SK-N-SH treated with all-trans-retinoic acid at 6 μM for 48 hours (cell line): ENCODE data around the gene RBBP9.
A peak's percentile ranks its signal among the peaks of the same experiment; 100 is the strongest.
"Not testable (repeated sequence)": the region's sequence is repeated elsewhere in the genome, so short reads cannot be mapped to it uniquely, and the experiment has no call there.

Source experiments
- ATAC-seq: fragments of 200-7000 bp; cut with Tn5 transposase; 3 replicates; pipeline ENCODE4 v1.9.1; 2020; ENCODE audit warnings: mild to moderate bottlenecking, moderate library complexity
- ARNTL ChIP-seq: fragments of 450-650 bp; formaldehyde crosslinking; IDR thresholded peaks from 2 replicates; pipeline ENCODE4 v1.5.0; 2020; ENCODE audit warnings: low read depth, mild to moderate bottlenecking, moderate library complexity, borderline replicate concordance
- CSDC2 ChIP-seq: fragments of 250-450 bp; sonication (Bioruptor Pico); IDR thresholded peaks from 2 replicates; pipeline ENCODE4 v1.5.0; 2020; ENCODE audit warnings: mild to moderate bottlenecking, moderate library complexity
- CSRNP3 ChIP-seq: fragments of 250-450 bp; sonication (Bioruptor Pico); IDR thresholded peaks from 2 replicates; pipeline ENCODE4 v1.5.1; 2021; ENCODE audit warnings: mild to moderate bottlenecking, moderate library complexity
- ESRRG ChIP-seq: fragments of 250-450 bp; sonication (Bioruptor Pico); IDR thresholded peaks from 2 replicates; pipeline ENCODE4 v1.6.1; 2021; ENCODE audit warnings: mild to moderate bottlenecking
- GLIS3 ChIP-seq: fragments of 250-450 bp; sonication (Bioruptor Pico); IDR thresholded peaks from 2 replicates; pipeline ENCODE4 v1.5.0; 2020; ENCODE audit warnings: mild to moderate bottlenecking, moderate library complexity
- OSR1 ChIP-seq: fragments of 250-450 bp; sonication (Bioruptor Pico); IDR thresholded peaks from 2 replicates; pipeline ENCODE4 v1.8.0; 2022; ENCODE audit warnings: moderate library complexity, mild to moderate bottlenecking, inconsistent platforms
- PATZ1 ChIP-seq: fragments of 250-450 bp; sonication (Bioruptor Pico); IDR thresholded peaks from 2 replicates; pipeline ENCODE4 v1.8.0; 2020; ENCODE audit warnings: mild to moderate bottlenecking, moderate library complexity, borderline replicate concordance
- PPARA ChIP-seq: fragments of 250-450 bp; sonication (Bioruptor Pico); IDR thresholded peaks from 2 replicates; pipeline ENCODE4 v1.5.0; 2020; ENCODE audit warnings: mild to moderate bottlenecking, borderline replicate concordance
- SNAI2 ChIP-seq: fragments of 250-450 bp; sonication (Bioruptor Pico); IDR thresholded peaks from 2 replicates; pipeline ENCODE4 v1.5.0; 2020; ENCODE audit warnings: mild to moderate bottlenecking, moderate library complexity
- TCF4 ChIP-seq: fragments of 250-450 bp; sonication (Bioruptor Pico); IDR thresholded peaks from 2 replicates; pipeline ENCODE4 v1.8.0; 2021; ENCODE audit warnings: mild to moderate bottlenecking, moderate library complexity, borderline replicate concordance
- TOX ChIP-seq: fragments of 250-450 bp; sonication (Bioruptor Pico); IDR thresholded peaks from 2 replicates; pipeline ENCODE4 v1.8.0; 2021; ENCODE audit warnings: mild to moderate bottlenecking, moderate library complexity, borderline replicate concordance
- ZFP3 ChIP-seq: fragments of 250-450 bp; sonication (Bioruptor Pico); IDR thresholded peaks from 2 replicates; pipeline ENCODE4 v1.5.0; 2020; ENCODE audit warnings: mild to moderate bottlenecking, moderate library complexity
- ZFP30 ChIP-seq: fragments of 450-650 bp; formaldehyde crosslinking; IDR thresholded peaks from 2 replicates; pipeline ENCODE4 v1.5.0; 2022; ENCODE audit warnings: mild to moderate bottlenecking, moderate library complexity
- ZNF565 ChIP-seq: fragments of 450-650 bp; formaldehyde crosslinking; conservative IDR thresholded peaks from 2 replicates; pipeline ENCODE4 v1.5.0; 2020; ENCODE audit warnings: low read depth, mild to moderate bottlenecking, moderate library complexity
- ZNF70 ChIP-seq: fragments of 450-650 bp; formaldehyde crosslinking; IDR thresholded peaks from 2 replicates; pipeline ENCODE4 v1.5.0; 2020; ENCODE audit warnings: mild to moderate bottlenecking, moderate library complexity
- ZNF8 ChIP-seq: fragments of 450-650 bp; formaldehyde crosslinking; IDR thresholded peaks from 2 replicates; pipeline ENCODE4 v1.5.0; 2020; ENCODE audit warnings: mild to moderate bottlenecking, moderate library complexity
- TF ChIP-seq, protein P1 (sequence below): fragments of 250-450 bp; sonication (Bioruptor Pico); IDR thresholded peaks from 2 replicates; pipeline ENCODE4 v1.5.0; 2020; ENCODE audit warnings: mild to moderate bottlenecking, moderate library complexity
- TF ChIP-seq, protein P2 (sequence below): fragments of 250-450 bp; sonication (Bioruptor Pico); IDR thresholded peaks from 2 replicates; pipeline ENCODE4 v1.8.0; 2021; ENCODE audit warnings: low read depth, mild to moderate bottlenecking, moderate library complexity, borderline replicate concordance

Gene RBBP9

GRCh38 chr20:18527339-18527738, 30.3 kb upstream of the RBBP9 start:
- TF ChIP-seq, protein P1, sequence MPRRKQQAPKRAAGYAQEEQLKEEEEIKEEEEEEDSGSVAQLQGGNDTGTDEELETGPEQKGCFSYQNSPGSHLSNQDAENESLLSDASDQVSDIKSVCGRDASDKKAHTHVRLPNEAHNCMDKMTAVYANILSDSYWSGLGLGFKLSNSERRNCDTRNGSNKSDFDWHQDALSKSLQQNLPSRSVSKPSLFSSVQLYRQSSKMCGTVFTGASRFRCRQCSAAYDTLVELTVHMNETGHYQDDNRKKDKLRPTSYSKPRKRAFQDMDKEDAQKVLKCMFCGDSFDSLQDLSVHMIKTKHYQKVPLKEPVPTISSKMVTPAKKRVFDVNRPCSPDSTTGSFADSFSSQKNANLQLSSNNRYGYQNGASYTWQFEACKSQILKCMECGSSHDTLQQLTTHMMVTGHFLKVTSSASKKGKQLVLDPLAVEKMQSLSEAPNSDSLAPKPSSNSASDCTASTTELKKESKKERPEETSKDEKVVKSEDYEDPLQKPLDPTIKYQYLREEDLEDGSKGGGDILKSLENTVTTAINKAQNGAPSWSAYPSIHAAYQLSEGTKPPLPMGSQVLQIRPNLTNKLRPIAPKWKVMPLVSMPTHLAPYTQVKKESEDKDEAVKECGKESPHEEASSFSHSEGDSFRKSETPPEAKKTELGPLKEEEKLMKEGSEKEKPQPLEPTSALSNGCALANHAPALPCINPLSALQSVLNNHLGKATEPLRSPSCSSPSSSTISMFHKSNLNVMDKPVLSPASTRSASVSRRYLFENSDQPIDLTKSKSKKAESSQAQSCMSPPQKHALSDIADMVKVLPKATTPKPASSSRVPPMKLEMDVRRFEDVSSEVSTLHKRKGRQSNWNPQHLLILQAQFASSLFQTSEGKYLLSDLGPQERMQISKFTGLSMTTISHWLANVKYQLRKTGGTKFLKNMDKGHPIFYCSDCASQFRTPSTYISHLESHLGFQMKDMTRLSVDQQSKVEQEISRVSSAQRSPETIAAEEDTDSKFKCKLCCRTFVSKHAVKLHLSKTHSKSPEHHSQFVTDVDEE (CRISPR knock-in tag) = no peak
- TF ChIP-seq ZNF565 (CRISPR knock-in tag) = no peak
- no peak for TF ChIP-seq ZFP30
- no peak for TF ChIP-seq GLIS3 (CRISPR knock-in tag)
- no peak for TF ChIP-seq ZFP3 (CRISPR knock-in tag)
- no peak for TF ChIP-seq OSR1 (CRISPR knock-in tag)
- no peak for TF ChIP-seq ESRRG (CRISPR knock-in tag)
- ATAC-seq = no peak

DNA sequence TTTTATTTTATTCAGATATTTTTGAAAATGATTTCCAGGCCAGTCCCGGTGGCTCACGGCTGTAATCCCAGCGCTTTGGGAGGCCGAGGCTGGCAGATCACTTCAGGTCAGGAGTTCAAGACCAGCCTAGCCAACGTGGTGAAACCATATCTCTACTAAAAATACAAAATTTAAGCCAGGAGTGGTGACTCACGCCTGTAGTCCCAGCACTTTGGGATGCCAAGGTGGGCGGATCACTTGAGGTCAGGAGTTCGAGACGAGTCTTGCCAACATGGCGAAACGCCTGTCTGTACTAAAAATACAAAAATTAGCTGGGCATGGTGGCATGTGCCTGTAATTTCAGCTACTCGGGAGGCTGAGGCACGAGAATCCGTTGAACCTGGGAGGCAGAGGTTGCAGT, 29.7 kb upstream of the RBBP9 start:
- ATAC-seq = not testable (repeated sequence)

GRCh38 chr20:18524646-18525045, 27.6 kb upstream of the RBBP9 start:
- ATAC-seq = 0 out of 3 replicates have a peak, but pooled peaks have one; percentile 19
- TF ChIP-seq ZNF70 (CRISPR knock-in tag) (no peak), TOX (no peak), OSR1 (CRISPR knock-in tag) (no peak)
- TF ChIP-seq, protein P2, sequence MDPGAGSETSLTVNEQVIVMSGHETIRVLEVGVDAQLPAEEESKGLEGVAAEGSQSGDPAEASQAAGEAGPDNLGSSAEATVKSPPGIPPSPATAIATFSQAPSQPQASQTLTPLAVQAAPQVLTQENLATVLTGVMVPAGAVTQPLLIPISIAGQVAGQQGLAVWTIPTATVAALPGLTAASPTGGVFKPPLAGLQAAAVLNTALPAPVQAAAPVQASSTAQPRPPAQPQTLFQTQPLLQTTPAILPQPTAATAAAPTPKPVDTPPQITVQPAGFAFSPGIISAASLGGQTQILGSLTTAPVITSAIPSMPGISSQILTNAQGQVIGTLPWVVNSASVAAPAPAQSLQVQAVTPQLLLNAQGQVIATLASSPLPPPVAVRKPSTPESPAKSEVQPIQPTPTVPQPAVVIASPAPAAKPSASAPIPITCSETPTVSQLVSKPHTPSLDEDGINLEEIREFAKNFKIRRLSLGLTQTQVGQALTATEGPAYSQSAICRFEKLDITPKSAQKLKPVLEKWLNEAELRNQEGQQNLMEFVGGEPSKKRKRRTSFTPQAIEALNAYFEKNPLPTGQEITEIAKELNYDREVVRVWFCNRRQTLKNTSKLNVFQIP (CRISPR knock-in tag) = no peak
- TF ChIP-seq, protein P1 (CRISPR knock-in tag) = no peak

DNA sequence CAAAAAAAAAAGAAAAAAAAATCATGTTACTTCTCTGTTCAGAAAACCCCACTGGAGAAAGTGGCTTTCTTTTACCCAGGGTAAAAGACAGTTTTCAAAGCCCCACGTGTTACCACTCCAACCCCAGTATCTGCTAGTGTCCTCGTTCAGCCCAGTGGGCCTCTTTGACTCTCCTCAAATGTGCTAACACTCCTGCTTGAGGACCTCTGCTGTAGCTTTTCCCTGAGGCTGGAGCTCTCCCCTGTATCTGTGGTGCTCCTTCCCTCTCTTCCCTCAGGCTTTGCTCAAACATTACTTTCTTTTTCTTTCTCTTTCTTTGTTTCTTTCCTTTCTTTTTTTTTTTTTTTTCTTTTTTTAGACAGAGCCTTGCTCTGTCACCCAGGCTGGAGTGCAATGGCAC, 26.0 kb upstream of the RBBP9 start:
- no peak for ATAC-seq

GRCh38 chr20:18522066-18522465, 25.0 kb upstream of the RBBP9 start:
- ATAC-seq = not testable (repeated sequence)

More for the DNA sequence above, 26.0 kb upstream of the RBBP9 start:
- no peak for TF ChIP-seq ESRRG (CRISPR knock-in tag)

DNA sequence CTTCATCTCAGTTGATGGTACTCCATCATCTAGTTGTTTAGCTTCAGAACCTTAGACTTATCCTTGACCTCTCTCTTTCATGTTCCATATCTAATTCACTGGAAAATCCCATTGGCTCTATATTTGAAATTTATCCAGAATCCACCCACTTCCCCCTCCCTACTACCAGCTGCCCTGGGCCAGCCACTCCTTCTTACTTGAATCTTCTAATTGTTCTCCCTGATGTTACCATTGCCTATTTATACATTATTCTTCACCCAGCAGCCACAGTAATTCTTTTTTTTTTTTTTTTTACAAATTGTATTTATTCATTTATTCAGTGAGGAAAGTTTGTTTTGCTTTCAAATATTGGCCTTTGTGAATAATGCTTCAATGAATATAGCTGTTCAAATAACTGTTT, 18.9 kb upstream of the RBBP9 start:
- ATAC-seq = no peak

More for the DNA sequence above, 18.9 kb upstream of the RBBP9 start:
- no peak for TF ChIP-seq CSDC2 (CRISPR knock-in tag)
- TF ChIP-seq ESRRG (CRISPR knock-in tag) = no peak
- TF ChIP-seq ZNF70 (CRISPR knock-in tag) = no peak
- TF ChIP-seq CSRNP3 (CRISPR knock-in tag) = no peak
- TF ChIP-seq PATZ1 (CRISPR knock-in tag) = no peak
- TF ChIP-seq SNAI2 = no peak
- TF ChIP-seq TCF4 (CRISPR knock-in tag) = no peak
- TF ChIP-seq TOX = no peak
- no peak for TF ChIP-seq PPARA
- TF ChIP-seq, protein P2 (CRISPR knock-in tag) = no peak
- no peak for TF ChIP-seq ZFP3 (CRISPR knock-in tag)
- no peak for TF ChIP-seq ARNTL (CRISPR knock-in tag)
- no peak for TF ChIP-seq ZNF8 (CRISPR knock-in tag)
